NCI-H460 (cell line): ENCODE data around the gene MARF1. TPM values are rescaled to one million over a fixed set of nuclear protein-coding genes. Genes with fewer than 3 reads are reported as not detected.
"Not testable (repeated sequence)": the region's sequence is repeated elsewhere in the genome, so short reads cannot be mapped to it uniquely, and the experiment has no call there.

ENCODE experiments used
- DNase-seq: peaks from one replicate; pipeline ENCODE4 v3.0.0-alpha.2; 2016; ENCODE audit warnings: low read depth; ENCODE audit errors: extremely low read depth
- total RNA-seq: library from RNA; depleted of rRNA; stranded (reverse); fragments of >200 nt; shearing (Covaris generic); gene quantifications from 2 replicates; pipeline ENCODE4 v1.2.3, GENCODE V29; 2014

MARF1 gene
- total RNA-seq, 1 experiment from 2014 or later, result 22.2 TPM

- not testable (repeated sequence) for DNase-seq
These were observed 12.6 kb upstream of the MARF1 start for GRCh38 chr16:15655561-15655960.

DNA sequence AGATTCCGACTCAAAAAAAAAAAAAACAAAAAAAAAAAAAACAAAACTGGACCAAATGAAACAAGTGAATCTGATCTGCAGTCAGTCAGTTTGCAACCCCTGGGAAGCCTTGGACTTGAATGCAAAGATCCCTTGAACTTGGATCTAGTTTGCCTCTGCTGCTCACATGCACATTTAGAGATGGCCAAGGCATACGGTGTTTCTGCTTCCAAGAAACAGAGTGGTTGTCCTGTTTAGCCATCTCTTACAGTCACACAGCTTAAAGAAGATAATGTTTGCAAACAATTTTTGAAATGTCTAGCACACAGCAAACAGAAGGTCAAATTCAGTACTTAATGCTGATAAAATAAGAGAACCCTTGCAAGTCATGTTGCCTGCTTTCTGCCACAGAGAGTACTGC lies 11.6 kb upstream of the MARF1 start:
- DNase-seq, result no peak

DNA sequence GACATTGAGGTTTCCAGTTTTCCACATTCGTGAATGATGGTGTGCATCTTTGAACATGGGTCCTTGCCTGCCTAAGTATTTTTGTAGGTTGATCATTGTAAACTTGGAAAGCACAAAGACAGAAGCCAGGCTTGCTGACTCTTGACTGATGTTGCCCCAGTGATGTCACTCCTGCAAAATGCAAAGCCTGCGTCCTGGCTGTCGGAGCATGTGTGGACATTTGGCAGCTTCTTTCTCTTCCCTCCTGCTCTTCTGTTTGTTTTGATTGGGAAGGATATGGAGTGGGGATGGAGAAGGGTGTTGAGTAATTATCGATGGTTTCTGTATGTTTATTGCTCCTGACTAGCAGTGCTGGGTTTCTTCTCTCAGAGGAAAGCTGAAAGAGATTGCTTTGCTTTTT lies 10.3 kb upstream of the MARF1 start:
- DNase-seq, result no peak

DNA sequence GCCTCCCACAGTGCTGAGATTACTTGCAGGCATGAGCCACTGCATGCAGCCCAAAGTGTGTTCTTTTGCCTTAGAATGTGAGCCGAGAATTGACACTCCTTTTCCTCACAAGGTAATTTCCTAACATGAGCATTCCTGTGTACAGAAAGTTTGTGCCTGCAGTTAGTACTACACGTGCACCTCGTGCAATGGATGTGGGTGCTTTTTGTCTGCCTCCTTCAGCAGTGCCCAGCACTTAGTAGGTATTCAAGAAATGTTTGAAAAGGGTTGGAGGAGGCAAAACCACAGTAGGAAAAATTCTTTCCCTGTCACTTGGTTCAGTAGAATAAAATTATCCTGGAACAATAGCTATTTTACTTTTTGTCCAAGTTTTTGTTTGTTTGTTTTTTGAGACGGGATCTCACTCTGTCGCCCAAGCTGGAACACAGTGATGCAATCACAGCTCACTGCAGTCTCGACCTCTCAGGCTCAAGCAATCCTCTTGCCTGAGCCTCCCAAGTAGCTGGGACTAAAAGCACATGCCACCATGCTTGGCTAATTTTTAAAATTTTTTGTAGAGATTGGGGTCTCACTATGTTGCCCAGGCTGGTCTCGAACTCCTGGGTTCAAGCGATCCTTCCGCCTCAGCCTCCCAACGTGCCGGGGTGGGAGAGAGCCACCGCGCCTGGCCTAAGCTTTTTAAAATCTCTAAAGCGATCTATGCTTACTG lies 9.5 kb upstream of the MARF1 start:
- DNase-seq, result no peak

GRCh38 chr16:15650698-15651171 lies 7.8 kb upstream of the MARF1 start:
- DNase-seq, result no peak

DNA sequence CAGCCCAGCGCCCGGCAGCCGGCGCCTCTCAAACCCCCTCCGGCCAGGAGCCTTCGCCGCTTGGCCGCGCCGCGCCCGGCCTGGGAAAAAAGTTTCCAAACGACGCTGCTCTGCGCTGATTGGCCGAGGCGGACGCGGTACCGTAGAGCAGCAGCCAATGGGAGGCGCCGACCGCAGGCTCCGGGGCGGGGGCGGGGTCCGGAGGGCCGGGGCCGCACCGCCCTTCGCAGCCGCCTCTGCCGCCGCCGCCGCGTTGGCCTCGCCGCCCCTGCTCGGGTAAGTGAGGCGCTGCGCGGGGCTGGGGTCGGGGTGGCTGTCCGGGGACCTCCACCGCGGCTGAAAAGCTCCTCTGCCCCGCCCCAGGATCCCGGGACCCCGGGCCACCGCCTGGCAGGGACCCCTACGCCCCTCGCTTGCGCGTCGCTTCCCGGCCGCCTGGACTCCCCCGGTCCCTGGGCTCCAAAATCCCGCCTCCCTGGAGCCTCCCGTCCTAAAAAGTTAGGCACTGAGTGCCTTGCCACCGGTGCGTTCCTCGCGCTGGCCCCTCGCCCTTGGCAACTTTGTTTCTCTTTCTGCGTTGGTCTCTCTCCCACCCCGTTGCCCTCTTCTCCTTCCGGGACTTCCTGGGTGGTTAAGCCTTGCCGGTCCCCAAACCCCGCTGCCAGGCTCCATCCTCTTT lies 7.2 kb upstream of the MARF1 start, which contains the start of gene NDE1:
Gene NDE1 (plus strand): TSS at position 227 of the 679 bp plus-strand sequence. CDS start 14,534 bp downstream, outside the sequence.
- peak; percentile 89 for DNase-seq

DNA sequence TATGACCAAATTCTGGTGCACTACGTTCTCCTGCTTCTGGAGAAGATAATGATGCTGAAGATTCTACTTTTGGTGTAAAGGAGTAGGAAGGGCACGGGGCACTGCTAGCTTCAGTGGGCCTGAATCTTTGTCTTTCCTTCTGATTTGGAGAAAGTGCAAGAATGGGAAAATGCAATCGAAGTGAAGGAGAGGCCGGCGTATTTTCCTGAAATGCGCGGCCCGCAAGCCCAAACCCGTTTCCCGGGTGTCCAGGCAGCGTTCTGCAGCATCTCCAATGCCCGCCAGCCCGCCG lies 6.7 kb upstream of the MARF1 start:
- no peak for DNase-seq

DNA sequence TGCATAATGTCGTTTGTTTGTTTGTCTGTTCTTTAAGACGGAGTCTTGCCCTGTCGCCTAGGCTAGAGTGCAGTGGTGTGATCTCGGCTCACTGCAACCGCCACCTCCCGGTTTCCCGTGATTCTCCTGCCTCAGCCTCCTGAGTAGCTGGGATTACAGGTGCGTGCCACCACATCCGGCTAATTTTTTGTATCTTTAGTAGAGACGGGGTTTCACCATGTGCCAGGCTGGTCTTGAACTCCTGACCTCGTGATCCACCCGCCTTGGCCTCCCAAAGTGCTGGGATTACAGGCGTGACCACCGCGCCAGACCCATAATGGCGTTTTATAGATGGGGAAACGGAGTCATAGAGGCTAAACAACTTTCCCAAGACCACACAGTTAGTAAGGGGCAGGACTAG lies 6.4 kb upstream of the MARF1 start:
- DNase-seq, result not testable (repeated sequence)

GRCh38 chr16:15648135-15648730 lies 5.3 kb upstream of the MARF1 start:
- no peak for DNase-seq

DNA sequence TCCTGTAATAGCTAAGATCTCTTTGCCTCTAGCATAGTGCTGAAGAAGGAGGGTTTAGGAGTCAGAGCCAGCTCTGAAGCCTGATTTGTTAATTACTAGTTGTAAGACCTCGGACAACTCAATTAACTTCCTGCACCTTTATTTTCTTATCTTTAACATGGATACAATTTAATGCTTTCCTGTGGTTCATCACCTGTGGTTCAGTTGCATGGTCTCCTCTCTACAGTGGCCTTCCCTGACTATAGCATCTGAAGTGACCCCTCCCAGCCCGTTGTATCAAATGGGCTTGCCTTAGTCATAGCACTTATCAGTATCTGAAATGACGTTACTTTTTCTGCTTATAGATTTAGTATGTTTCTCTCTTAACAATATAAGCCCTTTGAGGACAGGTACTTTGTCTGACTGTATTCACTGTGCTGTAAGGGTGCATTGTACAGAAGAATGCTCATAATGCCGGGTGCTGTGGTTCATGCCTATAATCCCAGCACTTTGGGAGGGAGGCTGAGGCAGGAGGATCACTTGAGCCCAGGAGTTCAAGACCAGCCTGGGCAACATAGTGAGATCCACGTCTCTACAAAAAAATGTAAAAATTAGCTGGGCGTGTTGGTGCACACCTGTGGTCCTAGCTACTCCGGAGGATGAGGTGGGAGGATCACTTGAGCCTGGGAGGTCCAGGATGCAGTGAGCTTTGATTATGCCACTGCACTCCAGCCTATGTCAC lies 4.5 kb upstream of the MARF1 start:
- no peak for DNase-seq

GRCh38 chr16:15646557-15647293 lies 3.8 kb upstream of the MARF1 start:
- DNase-seq, result not testable (repeated sequence)

DNA sequence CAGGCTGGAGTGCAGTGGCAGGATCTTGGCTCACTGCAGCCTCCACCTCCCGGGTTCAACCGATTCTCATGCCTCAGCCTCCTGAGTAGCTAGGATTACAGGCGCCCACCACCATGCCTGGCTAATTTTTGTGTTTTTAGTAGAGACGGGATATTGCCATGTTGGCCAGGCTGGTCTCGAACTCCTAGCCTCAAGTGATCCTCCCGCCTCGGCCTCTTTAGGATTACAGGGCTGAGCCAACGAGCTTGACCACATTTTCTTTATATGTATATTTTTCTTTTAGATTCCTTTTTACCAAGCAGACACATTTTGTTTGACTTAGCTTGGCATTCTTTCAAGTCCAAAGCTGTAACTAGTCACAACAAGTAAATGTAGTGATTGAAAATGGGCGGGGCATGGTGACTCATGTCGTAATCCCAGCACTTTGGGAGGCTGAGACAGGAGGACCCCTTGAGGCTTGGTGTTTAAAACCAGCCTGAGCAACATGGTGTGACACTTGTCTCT lies 2.1 kb upstream of the MARF1 start:
- DNase-seq, result peak; percentile 89

GRCh38 chr16:15644267-15644961 lies 1.5 kb upstream of the MARF1 start:
- peak; percentile 83 for DNase-seq

DNA sequence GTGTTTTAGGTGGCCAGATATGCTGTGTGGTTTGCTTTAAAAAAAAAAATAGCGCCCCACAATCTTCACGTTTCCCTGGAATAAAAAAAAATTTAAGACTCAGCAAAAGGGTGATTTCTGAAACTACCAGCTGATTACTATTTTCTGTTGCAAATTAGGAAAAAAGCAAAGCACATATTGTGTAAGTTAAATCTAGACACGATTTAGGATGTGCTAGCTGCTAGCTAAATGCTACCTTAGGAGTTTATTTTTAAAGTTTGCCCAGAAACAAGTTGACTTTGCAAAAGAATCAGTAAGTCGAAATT lies 944 bp upstream of the MARF1 start:
- no peak for DNase-seq

DNA sequence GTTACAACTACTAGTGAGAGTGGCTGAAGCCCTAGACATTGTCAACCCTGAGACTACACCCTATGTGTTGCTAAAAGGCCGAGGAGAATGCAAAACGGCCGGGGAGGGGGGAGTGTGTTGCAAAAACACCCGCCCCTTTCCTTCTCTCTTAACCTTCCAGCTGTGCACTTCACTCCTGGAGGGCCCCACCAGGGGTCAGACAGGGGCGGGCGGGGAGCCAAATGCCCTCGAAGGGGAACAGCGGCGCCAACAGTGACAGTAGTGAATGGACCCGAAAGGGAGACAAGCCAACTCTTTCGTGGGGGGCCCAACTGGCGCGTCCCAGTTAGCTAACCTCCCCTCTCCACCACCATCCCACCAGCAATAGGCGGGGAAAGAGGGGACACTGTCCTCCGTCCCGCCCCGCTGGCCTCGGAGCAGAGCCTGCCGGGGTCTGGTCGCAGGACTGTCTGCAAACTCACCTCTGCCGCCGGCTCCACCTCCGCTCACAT lies 352 bp downstream of the MARF1 start:
- peak; percentile 72 for DNase-seq

DNA sequence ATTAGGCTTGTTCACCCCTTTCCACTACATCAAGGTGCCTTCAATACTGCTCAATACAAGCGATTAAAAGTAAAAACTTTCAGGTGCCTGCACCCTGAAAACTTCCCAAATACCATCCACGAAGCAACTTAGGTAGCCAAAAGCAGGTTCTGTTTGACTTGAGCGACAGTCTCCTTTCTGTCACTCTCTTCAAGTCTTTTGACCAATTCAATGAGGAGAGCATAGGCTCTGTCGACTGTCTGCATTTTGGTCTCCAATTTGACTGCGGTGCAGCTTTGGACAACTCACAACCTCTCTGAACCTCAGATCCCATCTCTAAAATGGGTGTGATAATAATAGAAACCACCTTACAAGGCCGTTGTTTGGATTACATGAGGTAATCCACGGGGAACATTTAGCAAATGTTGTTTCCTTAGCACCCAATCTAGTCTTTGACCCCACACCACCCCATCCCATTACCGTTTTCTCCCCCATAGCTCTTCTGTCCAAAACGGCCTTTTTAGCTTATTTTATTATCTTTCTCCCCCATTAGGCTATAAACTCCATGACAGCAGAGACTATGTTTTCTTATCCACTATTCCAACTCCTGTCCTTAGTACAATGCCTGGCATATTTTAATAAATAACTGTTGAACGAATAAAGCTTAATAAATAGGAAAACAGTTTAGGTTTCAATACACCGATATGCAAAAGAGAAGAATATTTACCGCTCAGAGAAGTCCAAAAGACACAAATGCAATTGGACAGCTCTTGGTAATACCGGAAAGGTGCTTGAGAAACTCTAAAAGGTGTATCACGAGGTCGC lies 999 bp downstream of the MARF1 start:
- DNase-seq, result no peak

GRCh38 chr16:15640966-15641365 lies 2.0 kb downstream of the MARF1 start:
- no peak for DNase-seq

GRCh38 chr16:15639061-15639568 lies 3.8 kb downstream of the MARF1 start:
- DNase-seq, result no peak

- DNase-seq, result no peak
These were observed 6.5 kb downstream of the MARF1 start for GRCh38 chr16:15636392-15636873.
